HK-2 (cell line): Measurements from ENCODE around the gene TEX13C.
"Not testable (repeated sequence)": the region's sequence is repeated elsewhere in the genome, so short reads cannot be mapped to it uniquely, and the experiment has no call there.

Source experiments
- DNase-seq: peaks from one replicate; pipeline ENCODE4 v3.0.0-alpha.2; 2018; ENCODE audit not compliant: unreplicated experiment

TEX13C gene

DNA sequence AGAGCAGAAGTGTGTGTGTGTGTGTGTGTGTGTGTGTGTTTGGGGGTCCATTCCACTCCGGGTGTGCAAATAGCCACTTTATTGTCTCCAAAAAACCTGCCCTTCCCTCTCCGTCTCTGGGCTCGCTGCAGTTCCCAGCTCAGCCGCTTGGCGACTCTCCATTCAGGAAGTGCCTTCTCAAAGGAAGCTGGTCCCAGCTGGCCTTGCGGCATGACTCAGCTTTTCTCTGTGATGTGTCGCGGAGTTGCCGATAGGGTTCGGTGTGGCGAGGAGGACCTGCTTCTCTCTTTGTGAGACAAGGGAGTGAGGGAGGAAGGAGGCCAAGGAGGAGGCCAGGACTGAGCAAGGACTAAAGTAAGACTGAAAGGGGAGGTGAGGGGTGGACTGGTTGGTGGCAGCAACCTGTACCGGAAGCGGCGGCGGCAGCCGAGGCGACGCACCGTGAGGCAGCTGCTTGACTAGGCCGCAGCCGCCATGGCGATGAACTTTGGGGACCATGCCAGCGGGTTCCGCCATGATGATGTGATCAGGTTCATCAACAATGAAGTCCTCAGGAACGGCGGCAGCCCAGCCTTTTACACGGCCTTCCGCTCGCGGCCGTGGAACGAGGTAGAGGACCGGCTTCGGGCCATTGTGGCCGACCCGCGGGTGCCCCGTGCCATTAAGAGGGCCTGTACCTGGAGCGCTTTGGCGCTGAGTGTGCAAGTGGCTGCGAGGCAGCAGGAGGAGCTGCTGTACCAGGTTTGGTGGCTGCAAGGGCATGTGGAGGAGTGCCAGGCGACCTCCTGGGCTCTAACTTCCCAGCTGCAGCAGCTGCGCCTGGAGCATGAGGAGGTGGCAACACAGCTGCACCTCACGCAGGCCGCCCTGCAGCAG lies at the start of gene TEX13C:
TSS of gene TEX13C (plus strand) at position 226 of the 876 bp plus-strand sequence. CDS start at position 475, 249 bp downstream.
- no peak for DNase-seq

DNA sequence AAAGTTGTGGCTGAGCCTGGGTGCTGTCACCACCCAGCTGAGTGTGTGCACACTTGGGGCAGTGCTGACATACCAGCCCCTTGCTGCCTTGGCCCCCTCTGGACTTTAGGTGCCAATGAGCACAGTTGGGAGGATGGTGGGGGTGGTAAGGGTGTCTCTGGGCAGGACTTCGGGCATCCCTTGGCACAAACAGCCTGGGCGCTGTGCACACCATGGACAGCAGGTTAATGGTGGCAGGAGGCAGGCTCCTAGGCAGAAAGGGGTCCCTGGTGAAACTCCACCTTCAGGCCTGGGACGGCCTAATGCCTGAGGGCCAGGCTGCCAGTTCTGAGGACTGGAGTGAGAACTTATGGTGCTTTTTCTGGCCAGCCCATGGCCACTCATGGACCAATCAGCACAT lies 32.4 kb upstream of the TEX13C start:
- DNase-seq: no peak

DNA sequence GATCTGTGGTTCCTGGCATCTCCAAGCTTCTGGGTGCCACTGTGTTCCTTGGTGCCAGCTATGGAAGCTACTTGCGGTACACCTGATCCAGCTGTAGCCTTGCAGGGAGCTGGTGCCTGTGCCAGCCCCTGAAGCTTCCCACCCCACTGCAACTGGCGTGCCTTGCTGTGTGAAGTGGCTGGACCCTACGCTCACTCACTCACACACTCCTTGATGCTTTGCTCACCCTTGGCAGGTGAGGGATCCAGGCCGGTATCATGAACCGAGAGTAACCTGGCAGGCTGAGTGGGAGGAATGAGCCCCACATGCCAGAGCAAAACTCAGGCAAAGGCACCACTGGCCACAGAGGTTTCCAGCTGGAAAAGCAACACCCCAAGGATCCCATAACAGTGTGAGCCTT lies 31.3 kb upstream of the TEX13C start:
- DNase-seq: no peak

DNA sequence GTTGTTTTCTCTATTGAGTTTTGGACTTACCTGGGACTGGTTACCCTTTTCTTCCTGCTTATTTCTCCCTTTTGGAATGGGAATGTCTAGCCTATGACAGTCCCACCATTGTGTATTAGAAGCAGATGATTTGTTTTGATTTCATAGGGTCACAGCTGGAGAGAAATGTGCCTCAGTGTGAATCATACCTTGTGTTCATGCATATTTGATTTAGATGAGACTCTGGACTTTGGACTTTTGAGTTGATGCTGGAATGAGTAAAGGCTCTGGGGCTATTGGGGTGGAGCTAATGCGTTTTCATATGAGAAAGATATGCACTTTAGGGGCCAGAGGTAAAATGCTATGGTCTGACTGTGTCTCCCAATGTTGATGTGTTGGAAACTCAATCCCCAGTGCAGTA lies 30.5 kb upstream of the TEX13C start:
- DNase-seq: no peak

DNA sequence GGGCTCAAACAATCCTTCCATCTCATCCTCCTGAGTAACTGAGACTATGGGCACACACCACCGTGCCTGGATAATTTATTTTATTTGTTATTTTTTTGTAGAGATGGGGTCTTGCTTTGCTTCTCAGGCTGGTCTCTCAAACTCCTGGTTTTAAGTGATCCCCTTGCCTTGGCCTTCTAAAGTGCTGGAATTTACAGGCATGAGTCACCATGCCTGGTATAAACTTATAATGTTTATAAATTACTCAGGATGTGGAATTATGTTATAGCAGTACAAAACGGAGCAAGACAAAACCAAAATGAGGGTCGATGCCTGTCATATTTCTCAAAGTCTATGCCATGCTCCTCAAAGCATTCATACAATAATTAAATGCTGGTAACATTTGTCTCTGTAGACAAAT lies 29.8 kb upstream of the TEX13C start:
- DNase-seq: no peak

DNA sequence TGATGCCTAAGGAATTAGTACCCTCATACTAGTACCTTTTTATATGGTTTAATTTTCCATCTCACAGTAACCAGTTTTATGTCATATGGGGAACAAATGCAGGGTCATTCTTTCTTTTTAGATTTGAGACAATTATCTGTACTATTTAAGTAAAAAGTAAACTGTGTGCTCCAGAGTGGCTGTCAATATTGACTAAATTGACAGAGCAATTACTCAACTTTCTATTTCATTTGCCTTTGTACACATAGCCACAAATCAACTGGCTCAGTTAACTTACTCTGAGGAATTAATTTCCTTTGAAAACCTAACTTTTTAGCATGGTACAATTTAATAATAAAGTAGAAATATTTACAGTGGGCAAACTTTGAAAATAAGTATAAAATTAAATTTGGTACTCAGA lies 28.5 kb upstream of the TEX13C start:
- DNase-seq: no peak

DNA sequence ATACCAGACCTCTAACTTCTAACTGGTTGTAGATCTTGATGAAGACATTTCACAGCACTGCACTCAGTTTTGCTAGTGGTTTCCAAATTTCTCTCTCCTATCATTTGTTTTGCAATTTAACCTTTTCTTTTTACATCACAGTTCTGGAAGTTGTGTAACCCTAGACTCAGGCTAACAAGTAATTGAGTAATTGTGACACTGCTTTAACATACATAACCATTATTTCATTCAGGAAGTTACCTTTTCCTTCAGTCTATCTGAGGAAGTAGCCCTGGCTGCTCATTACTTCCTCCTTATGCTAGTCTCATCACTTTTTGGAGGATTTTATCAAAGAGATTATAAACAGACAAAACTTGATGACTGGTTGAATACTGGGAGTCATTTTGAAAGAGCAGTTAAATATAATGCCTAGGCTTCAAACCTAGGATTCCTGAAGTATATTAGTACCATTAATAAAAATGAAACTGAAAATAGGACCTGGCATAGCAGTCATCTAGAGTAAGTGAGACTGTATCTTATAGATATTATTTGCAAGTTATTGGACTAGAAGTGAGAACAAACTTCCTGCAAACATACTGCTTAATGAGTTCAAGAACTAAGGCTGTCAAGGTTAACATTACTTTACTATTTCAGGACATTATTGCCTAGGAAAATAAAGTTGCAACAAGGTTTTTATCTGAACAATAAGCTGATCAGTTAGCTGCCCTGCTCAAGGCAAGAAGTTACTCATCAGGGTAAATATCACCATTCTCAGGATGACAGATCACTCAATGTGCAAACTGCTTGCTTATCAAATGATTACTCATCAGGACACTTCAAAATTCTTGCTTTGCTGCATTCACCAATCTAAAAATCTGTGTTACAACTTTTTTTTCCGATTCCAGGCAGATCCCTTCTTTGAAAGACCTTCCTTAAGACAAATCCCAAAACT lies 25.6 kb upstream of the TEX13C start:
- DNase-seq: no peak

DNA sequence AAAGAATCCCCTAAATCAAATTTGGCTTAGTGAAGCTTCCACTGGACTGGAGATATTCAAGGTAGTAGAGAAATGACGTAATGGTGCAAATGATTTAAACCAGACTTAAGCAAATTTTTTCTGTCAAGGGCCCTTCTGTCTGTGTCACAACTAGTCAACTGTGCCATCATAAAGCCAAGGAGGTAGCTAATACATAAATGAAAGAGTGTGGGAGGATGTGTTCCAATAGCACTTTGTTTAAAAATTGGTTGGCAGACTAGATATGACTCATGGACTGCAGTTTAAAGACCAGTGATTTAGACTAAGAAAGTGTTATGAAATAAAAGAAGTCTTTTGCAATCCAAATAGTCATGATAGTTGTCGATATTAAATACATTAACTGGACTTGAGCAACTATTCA lies 24.3 kb upstream of the TEX13C start:
- no peak for DNase-seq

DNA sequence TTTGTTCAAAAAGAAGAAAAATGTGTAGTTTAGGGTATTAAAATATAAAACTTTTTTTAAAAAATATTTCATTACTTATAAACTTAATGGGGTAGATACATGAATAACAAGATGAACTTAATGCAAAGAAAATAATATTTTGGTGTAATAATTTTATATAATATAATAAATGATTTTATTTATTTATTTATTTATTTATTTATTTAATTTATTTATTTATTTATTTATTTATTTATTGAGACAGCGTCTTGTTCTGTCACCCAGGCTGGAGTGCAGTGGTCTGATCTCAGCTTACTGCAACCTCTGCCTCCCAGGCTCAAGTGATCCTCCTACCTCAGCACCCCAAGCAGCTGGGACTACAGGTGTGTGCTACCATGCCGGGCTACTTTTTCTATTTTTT lies 20.8 kb upstream of the TEX13C start:
- no peak for DNase-seq

DNA sequence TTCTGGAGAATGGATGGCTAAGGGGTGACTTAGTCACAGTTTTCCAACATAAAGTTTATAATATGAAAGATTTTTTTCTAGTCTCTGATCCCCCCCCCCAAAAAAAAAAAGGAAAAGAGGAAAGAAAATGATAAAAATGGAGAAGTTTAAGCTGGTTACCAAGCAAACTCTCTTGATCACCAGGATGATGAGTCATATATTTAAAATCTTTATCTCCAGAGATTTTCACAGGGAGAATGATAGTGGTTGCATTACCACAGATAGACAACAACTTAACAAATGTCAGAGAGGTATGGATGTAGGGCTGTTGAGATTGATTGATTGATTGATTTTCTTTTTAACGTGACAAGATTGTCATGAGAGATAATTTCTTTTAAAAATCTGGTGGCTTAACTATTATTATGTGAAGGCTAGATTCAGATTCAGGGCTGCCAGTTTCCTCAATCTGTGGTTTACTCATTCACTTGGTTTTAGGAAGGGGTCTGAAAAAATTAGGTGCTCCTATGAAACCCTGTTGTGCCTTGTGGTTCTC lies 13.3 kb upstream of the TEX13C start:
- no peak for DNase-seq

DNA sequence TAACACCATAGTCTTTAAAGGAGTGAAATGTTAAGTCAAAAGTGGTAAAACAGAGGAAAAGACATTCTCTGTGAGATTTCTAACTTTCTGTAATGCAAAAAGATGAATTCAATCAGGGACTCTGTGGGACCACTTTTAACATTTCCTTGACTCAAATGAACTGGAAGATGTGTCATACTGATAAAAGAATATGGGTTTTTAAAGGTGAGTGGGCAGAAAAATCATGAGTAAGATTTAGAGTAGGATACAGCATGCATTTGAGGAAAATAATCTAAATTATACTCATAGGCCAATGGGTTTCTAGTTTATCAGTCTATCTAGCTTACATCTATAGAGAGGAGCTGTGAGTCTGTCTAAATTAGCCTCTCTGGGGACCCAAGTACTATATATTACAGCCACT lies 11.0 kb upstream of the TEX13C start:
- DNase-seq: no peak

DNA sequence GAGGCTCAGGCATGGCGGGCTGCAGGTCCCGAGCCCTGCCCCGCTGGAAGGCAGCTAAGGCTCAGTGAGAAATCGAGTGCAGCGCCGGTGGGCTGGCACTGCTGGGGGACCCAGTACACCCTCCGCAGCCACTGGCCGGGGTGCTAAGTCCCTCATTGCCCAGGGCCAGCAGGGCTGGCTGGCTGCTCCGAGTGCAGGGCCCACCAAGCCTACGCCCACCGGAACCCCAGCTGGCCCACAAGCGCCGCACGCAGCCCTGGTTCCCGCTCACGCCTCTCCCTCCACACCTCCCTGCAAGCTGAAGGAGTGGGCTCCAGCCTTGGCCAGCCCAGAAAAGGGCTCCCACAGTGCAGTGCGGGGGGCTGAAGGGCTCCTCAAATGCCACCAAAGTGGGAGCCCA lies 505 bp upstream of the TEX13C start:
- not testable (repeated sequence) for DNase-seq

DNA sequence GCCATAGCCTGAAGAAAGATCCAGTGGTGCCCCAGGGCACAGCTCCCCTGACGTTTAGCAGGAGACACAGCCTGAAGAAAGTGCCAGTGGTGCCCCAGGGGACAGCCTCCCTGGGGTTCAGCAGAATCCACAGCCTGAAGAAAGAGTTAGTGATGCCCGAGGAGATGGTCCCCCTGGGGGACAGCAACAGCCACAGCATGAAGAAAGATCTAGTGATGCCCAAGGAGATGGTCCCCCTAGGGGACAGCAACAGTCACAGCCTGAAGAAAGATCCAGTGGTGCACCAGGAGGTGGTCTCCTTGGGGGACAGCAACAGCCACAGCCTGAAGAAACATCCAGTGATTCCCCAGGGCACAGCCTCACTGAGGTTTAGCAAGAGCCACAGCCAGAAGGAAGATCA lies 2.8 kb downstream of the TEX13C start:
- no peak for DNase-seq

DNA sequence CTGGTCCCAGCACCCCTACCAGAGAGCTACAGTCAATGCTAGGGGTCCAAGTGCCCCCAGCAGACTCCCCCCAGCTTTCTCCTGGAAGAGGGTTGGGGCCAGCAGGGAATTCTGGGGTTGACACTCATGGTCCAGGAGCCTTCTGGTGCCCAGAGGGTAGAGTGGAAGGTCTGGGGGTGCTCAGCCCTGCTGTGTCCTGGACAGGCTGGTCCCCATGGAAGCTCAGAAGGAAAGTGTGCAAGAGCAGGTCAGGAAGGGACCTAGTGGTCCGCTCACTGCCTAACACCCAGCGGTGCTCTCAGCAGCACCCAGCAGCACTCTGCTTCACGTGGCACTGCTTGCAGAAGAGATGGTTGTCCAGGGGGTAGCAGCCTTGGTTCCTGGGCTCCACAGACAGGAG lies 6.9 kb downstream of the TEX13C start:
- DNase-seq: no peak

DNA sequence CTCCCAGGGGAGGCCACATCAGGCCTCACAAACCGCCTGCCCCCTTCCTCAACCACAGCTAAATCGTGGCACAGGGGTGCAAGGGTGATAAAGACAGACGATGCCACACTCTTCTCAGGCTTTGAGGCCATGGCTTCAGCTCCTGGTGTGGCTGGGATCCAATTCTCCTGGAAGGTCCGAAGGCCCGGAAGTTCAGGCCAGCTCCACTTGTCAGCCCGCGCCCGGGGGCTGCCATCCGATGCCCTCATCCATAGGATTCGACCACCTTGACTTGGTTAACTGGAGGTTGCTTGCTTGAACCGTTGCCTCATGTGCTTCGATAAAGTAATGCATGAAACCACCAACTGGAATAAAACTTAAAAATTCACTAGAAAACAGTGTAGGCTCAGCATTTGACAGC lies 8.2 kb downstream of the TEX13C start:
- DNase-seq: no peak

DNA sequence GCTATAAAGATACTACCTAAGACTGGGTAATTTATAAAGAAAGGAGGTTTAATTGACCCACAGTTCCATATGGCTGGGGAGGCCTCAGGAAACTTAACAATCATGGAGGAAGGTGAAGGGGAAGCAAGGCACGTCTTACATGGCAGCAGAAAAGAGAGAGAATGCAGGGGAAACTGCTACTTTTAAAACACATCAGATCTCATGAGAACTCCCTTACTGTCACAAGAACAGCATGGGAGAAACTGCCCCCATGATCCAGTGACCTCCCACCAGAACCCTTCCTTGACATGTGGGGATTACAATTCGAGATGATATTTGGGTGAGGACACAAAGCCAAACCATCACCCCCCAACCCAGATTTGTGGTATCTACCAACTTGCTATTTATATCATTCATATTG lies 13.9 kb downstream of the TEX13C start:
- DNase-seq: no peak

DNA sequence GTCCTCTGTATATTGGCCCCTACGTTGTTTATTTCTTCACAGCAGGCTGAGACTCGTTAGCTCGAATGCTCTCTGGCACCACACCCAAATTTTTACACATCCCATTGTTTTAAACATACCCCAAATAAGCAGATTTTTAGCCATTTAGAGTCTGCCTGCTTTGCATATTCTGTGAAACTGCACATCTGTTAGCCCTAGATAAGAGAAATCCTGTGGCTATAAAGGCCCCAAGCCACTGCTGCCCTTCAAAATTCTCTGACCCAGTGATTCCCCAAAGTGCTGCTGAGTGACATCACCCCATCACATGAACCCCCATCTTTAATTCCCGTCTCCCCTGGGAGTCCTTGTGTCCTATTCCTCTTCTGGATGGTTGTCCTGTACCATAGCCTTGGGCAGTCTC lies 20.8 kb downstream of the TEX13C start:
- DNase-seq: no peak

DNA sequence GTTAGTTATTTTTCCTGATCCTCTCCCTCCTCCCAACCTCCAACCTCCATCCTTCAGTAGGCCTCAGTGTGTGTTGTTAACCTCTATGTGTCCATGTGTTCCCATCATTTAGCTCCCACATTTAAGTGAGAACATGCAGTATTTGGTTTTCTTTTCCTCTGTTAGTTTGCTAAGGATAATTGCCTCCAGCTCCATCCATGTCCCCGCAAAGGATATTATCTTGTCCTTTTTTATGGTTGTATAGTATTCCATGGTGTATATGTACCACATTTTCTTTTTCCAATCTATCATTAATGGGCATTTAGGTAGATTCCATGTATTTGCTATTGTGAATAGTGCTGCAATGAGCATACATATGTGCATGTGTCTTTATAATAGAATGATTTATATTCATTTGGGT lies 54.5 kb downstream of the TEX13C start:
- DNase-seq: no peak
